Mucosa of stomach (tissue), 1 donor: ENCODE results near the gene KCTD17.
"Not testable (repeated sequence)": the region's sequence is repeated elsewhere in the genome, so short reads cannot be mapped to it uniquely, and the experiment has no call there.

Experiments
- H3K27me3 ChIP-seq: one replicate; pipeline ENCODE4 v1.7.0; 2013; ENCODE audit warnings: mild to moderate bottlenecking, low read length; ENCODE audit not compliant: control insufficient read depth, insufficient read depth
- H3K36me3 ChIP-seq: one replicate; pipeline ENCODE4 v1.7.0; 2013; ENCODE audit warnings: low read length; ENCODE audit not compliant: control insufficient read depth, insufficient read depth
- H3K4me1 ChIP-seq: one replicate; pipeline ENCODE4 v1.7.0; 2013; ENCODE audit warnings: mild to moderate bottlenecking, low read length; ENCODE audit not compliant: control insufficient read depth, insufficient read depth
- H3K4me3 ChIP-seq: one replicate; pipeline ENCODE4 v1.7.0; 2013; ENCODE audit warnings: low read length
- H3K9ac ChIP-seq: one replicate; pipeline ENCODE4 v1.7.0; 2013; ENCODE audit warnings: mild to moderate bottlenecking, low read length, moderate library complexity
- H3K9me3 ChIP-seq: one replicate; pipeline ENCODE4 v1.7.0; 2013; ENCODE audit warnings: mild to moderate bottlenecking, low read length, moderate library complexity; ENCODE audit not compliant: control insufficient read depth
- donor health status: Pancreatic carcinoma.

Gene KCTD17

GRCh38 chr22:37069719-37070118, 18.2 kb downstream of the KCTD17 start:
- no peaks in the 10 kb centered on the region for H3K36me3 ChIP-seq
- H3K27me3 ChIP-seq: peaks cover 36% of the 10 kb centered on the region
- H3K9me3 ChIP-seq: no peaks in the 10 kb centered on the region
- no peaks in the 10 kb centered on the region for H3K4me1 ChIP-seq
- H3K4me3 ChIP-seq: no peak overlapping the region
- H3K9ac ChIP-seq: no peak overlapping the region

DNA sequence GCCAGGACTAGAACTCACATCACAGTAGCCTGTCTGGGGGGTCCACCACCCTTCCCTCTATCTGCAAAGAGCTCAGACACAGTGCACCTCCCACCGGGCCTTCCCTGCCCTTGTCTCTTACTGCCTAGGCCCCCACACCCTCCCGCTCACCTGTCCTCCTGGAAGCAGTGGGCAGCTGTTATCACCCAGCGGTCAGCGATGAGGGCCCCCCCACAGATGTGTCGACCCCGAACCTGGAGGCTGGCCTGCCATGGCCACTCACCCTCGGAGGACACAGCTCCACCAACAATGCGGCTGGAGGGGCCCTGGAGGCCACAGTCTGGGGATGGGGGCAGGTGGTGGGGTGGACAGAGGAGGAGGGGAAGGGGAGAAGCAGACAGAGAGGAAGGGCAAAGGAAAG, 18.8 kb downstream of the KCTD17 start:
- Histone ChIP-seq H3K4me3 (no peak overlapping the region), H3K27me3 (peaks cover 36% of the 10 kb centered on the region), H3K9me3 (no peaks in the 10 kb centered on the region), H3K36me3 (no peaks in the 10 kb centered on the region), H3K9ac (no peak overlapping the region), H3K4me1 (no peaks in the 10 kb centered on the region)

GRCh38 chr22:37070744-37071143, 19.2 kb downstream of the KCTD17 start:
- H3K36me3 ChIP-seq: no peaks in the 10 kb centered on the region
- no peaks in the 10 kb centered on the region for H3K4me1 ChIP-seq
- peaks cover 36% of the 10 kb centered on the region for H3K27me3 ChIP-seq
- no peak overlapping the region for H3K9ac ChIP-seq
- H3K9me3 ChIP-seq: no peaks in the 10 kb centered on the region
- H3K4me3 ChIP-seq: no peak overlapping the region

- not testable (repeated sequence) for H3K9me3 ChIP-seq, H3K36me3 ChIP-seq, H3K9ac ChIP-seq, H3K4me1 ChIP-seq, H3K4me3 ChIP-seq
- H3K27me3 ChIP-seq: peaks cover 40% of the 10 kb centered on the region
Observed at GRCh38 chr22:37071850-37072592, 20.5 kb downstream of the KCTD17 start.

DNA sequence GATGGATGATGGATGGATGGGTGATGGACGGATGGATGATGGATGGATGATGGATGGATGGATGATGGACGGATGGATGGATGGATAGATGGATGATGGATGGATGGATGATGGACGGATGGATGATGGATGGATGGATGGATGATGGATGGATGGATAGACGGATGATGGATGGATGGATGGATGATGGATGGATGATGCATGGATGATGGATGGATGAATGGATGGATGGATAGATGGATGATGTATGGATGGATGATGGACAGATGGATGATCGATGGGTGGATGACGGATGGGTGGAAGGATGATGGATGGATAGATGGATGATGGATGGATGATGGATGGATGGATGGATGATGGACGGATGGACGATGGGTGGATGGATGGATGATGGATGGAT, 21.1 kb downstream of the KCTD17 start:
- H3K9ac ChIP-seq: no peak overlapping the region
- no peaks in the 10 kb centered on the region for H3K9me3 ChIP-seq
- peaks cover 41% of the 10 kb centered on the region for H3K27me3 ChIP-seq
- no peaks in the 10 kb centered on the region for H3K4me1 ChIP-seq
- no peak overlapping the region for H3K4me3 ChIP-seq
- H3K36me3 ChIP-seq: no peaks in the 10 kb centered on the region

DNA sequence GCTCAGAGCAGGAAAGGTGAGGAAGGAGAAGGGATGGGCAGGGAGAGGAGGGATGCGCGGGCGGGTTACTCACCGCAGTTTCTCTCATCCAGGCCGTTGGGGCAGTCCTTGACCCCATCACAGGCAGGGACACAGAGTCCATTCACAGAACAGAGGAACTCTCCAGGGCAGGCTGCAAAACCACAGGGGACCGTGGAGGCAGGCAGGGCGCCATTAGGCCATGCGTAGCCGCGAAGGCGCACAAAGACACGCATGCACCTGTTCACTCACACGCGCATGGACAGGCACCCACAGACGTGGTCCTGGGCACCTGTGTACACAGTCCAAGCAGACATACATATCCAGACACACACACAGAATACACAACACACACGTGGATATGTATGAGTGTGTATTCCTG, 23.0 kb downstream of the KCTD17 start:
- Histone ChIP-seq H3K9me3 (no peaks in the 10 kb centered on the region), H3K36me3 (no peaks in the 10 kb centered on the region), H3K4me1 (no peaks in the 10 kb centered on the region), H3K4me3 (no peak overlapping the region), H3K27me3 (peaks cover 27% of the 10 kb centered on the region), H3K9ac (no peak overlapping the region)

DNA sequence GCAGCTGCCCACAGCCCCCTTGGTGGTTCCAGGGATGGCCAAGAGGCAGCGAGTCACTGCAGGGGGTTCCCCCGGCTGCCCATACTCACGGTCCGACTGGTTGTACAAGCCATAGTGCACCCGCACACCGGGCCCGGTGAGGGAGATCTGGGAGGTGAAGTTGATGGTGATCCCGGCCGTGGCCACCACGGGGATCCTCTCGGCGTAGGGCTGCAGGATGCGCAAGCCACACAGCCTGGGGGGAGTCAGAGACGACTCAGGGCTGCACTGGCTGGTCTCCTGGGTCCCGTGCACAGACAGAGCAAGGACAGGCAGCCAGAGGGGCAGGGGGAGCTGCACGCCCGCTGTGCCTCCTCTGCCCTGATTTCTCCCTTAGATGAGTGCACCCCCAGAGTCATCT, 23.5 kb downstream of the KCTD17 start:
- Histone ChIP-seq H3K4me1 (no peaks in the 10 kb centered on the region), H3K4me3 (no peak overlapping the region), H3K27me3 (peaks cover 22% of the 10 kb centered on the region), H3K9me3 (no peaks in the 10 kb centered on the region), H3K9ac (no peak overlapping the region), H3K36me3 (no peaks in the 10 kb centered on the region)

DNA sequence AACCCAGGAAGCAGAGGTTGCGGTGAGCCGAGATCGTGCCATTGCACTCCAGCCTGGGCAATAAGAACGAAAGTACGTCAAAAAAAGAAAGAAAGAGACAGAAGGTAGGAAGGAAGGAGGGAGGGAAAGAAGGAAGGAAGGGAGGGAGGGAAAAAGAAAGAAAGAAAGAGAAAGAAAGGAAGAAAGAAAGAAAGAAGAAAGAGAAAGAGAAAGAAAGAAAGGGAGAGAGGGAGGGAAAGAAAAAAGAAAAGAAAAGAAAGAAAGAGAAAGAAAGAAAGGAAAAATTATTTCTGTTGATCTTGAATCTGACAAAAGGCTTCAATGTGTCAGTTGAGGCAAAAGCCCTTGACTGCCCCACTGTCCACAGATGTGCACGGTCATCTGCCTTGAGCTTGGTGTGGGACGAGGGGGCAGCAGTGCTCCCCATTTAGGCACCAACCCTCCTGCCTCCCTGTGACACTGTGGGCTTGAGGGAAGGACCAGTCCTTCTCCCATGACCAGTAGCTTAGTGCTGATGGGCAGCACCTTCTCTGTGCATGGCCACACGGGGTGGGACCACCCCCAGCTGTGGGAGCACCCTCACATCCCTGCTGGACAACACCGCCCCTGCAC, 24.4 kb downstream of the KCTD17 start:
- H3K9me3 ChIP-seq: no peaks in the 10 kb centered on the region
- H3K36me3 ChIP-seq: no peaks in the 10 kb centered on the region
- peaks cover 15% of the 10 kb centered on the region for H3K27me3 ChIP-seq
- no peak overlapping the region for H3K4me3 ChIP-seq
- no peak overlapping the region for H3K9ac ChIP-seq
- no peaks in the 10 kb centered on the region for H3K4me1 ChIP-seq

GRCh38 chr22:37077802-37078448, 26.4 kb downstream of the KCTD17 start:
- no peaks in the 10 kb centered on the region for H3K4me1 ChIP-seq
- H3K4me3 ChIP-seq: no peak overlapping the region
- no peak overlapping the region for H3K9ac ChIP-seq
- H3K27me3 ChIP-seq: peaks cover 12% of the 10 kb centered on the region
- no peaks in the 10 kb centered on the region for H3K36me3 ChIP-seq
- H3K9me3 ChIP-seq: no peaks in the 10 kb centered on the region

DNA sequence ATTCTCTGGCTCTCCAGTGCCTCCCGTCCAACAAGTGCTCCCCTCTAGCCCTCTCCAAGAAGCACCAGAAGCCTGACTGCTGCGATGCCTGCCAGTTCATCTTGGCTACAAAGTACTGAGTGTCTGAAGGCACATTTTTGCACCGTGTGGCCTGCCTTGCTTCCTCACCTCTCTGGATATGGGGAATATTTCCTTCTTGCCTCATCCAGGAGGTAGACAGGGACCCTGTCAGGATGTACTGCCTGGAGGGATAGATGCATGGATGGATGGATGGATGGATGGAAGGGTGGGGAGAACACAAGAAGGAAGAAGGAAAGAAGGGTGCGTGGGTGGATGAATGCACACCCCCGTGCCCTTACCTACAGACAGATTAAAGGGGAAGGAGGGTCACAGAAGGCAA, 27.6 kb downstream of the KCTD17 start:
- H3K4me3 ChIP-seq: no peak overlapping the region
- no peaks in the 10 kb centered on the region for H3K9me3 ChIP-seq
- H3K9ac ChIP-seq: peak overlapping the region; percentile 4
- no peaks in the 10 kb centered on the region for H3K36me3 ChIP-seq
- H3K27me3 ChIP-seq: peaks cover 12% of the 10 kb centered on the region
- H3K4me1 ChIP-seq: no peaks in the 10 kb centered on the region

DNA sequence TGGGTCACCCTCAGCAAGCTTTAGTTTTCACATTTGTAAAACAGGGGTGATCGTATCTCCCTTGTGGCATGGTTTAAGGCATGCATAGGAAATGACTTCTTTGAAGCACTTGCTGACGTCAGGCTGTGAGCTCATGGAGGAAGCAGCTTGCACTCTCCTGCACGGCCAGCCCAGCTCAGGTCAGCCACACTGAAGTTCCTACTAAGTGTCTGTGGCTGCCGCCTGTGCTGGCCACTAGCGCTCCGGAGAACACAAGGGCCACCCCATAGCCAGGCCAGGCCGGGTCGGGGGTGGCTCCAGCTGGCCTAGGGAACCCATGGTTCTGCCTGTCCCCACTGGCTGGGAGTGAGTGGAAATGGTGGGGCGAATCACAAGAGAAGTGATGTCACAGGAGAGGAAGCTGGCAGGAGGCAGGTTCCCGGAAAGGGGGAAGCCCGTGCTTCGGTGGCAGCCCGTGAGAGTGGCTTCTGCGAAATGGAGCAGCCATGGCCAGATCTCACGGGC, 28.2 kb downstream of the KCTD17 start:
- Histone ChIP-seq H3K4me1 (peaks cover 4% of the 10 kb centered on the region), H3K27me3 (peaks cover 12% of the 10 kb centered on the region), H3K9me3 (no peaks in the 10 kb centered on the region), H3K4me3 (no peak overlapping the region), H3K36me3 (no peaks in the 10 kb centered on the region), H3K9ac (no peak overlapping the region)

DNA sequence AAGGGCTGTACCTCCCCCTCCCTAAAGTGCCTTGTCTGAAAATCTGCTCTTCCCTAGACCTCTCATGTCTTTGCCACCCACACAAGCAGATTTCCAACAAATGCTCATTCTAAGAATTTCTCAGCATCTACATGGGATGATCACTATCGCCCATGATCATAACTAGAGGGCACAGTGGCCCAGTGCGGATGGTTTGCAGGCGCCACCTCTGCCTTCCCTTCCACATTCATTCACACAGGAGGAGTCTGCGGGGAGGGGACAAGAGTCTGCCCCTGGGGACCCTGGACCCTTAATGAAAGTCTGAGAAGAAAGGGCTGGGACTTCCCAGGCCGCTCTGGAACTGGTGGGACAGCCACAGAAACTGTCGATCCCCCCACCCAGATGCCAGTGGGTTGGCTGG, 28.9 kb downstream of the KCTD17 start:
- H3K27me3 ChIP-seq: peaks cover 12% of the 10 kb centered on the region

More for the DNA sequence above, 28.9 kb downstream of the KCTD17 start:
- no peaks in the 10 kb centered on the region for H3K9me3 ChIP-seq
- no peak overlapping the region for H3K9ac ChIP-seq
- H3K4me1 ChIP-seq: peaks cover 4% of the 10 kb centered on the region
- no peaks in the 10 kb centered on the region for H3K36me3 ChIP-seq
- H3K4me3 ChIP-seq: no peak overlapping the region
